Ishikawa (cell line): Measurements from ENCODE around the gene RNF112.

ENCODE experiments used
- CREB1 ChIP-seq: IDR thresholded peaks from 2 replicates; pipeline ENCODE4 v1.6.1; 2012; ENCODE audit warnings: low read depth
- EGR1 ChIP-seq: IDR thresholded peaks from 2 replicates; pipeline ENCODE4 v1.6.1; 2012
- MAX ChIP-seq: IDR thresholded peaks from 2 replicates; pipeline ENCODE4 v1.6.1; 2012
- TCF12 ChIP-seq: IDR thresholded peaks from 2 replicates; pipeline ENCODE4 v1.6.1; 2012; ENCODE audit warnings: low read depth

GRCh38 chr17:19433727-19434340 lies 22.8 kb downstream of the RNF112 start:
- TF ChIP-seq EGR1 (no peak), TCF12 (no peak), CREB1 (no peak), MAX (no peak)
